Hepatocyte (in vitro differentiated cells): ENCODE data around the gene LRP1B. TPM values are rescaled to one million over a fixed set of nuclear protein-coding genes. Genes with fewer than 3 reads are reported as not detected.

Experiments
- DNase-seq: peaks from one replicate; pipeline ENCODE4 v3.0.0-alpha.2; 2016; ENCODE audit warnings: low spot score
- H2AFZ ChIP-seq: fragments of 200-600 bp; sonication (generic); 2 replicates; pipeline ENCODE4 v1.6.0; 2016; ENCODE audit warnings: antibody characterized with exemption, mild to moderate bottlenecking
- H3K27ac ChIP-seq: fragments of 200-600 bp; sonication (generic); 2 replicates; pipeline ENCODE4 v1.5.1; 2016; ENCODE audit warnings: mild to moderate bottlenecking
- H3K27me3 ChIP-seq: fragments of 200-600 bp; sonication (generic); 2 replicates; pipeline ENCODE4 v1.6.1; 2016
- H3K36me3 ChIP-seq: fragments of 200-600 bp; sonication (generic); replicated peaks from 2 replicates; pipeline ENCODE4 v1.5.1; 2016; ENCODE audit warnings: low read depth; ENCODE audit not compliant: insufficient read depth
- H3K4me1 ChIP-seq: fragments of 200-600 bp; sonication (generic); 2 replicates; pipeline ENCODE4 v1.5.1; 2016; ENCODE audit warnings: mild to moderate bottlenecking, moderate library complexity; ENCODE audit not compliant: insufficient read depth
- H3K4me2 ChIP-seq: fragments of 200-600 bp; sonication (generic); 2 replicates; pipeline ENCODE4 v1.6.0; 2016
- H3K4me3 ChIP-seq: fragments of 200-600 bp; sonication (generic); 2 replicates; pipeline ENCODE4 v1.5.1; 2016; ENCODE audit warnings: mild to moderate bottlenecking
- H3K79me2 ChIP-seq: fragments of 200-600 bp; sonication (generic); 2 replicates; pipeline ENCODE4 v1.6.0; 2017; ENCODE audit warnings: mild to moderate bottlenecking
- H3K9me2 ChIP-seq: fragments of 200-600 bp; sonication (generic); replicated peaks from 2 replicates; pipeline ENCODE4 v1.6.0; 2017; ENCODE audit warnings: mild to moderate bottlenecking; ENCODE audit not compliant: insufficient read depth
- H3K9me3 ChIP-seq: fragments of 200-600 bp; sonication (generic); 2 replicates; pipeline ENCODE4 v1.5.1; 2016; ENCODE audit warnings: low read depth, mild to moderate bottlenecking
- H4K20me1 ChIP-seq: fragments of 200-600 bp; sonication (generic); 2 replicates; pipeline ENCODE4 v1.6.0; 2016; ENCODE audit warnings: mild to moderate bottlenecking; ENCODE audit not compliant: insufficient read depth, poor library complexity, severe bottlenecking
- CTCF ChIP-seq: fragments of 200-600 bp; sonication (generic); IDR thresholded peaks from 2 replicates; pipeline ENCODE4 v1.5.1; 2016; ENCODE audit warnings: antibody characterized with exemption, mild to moderate bottlenecking; ENCODE audit not compliant: poor library complexity
- EZH2 ChIP-seq: fragments of 200-600 bp; sonication (generic); IDR thresholded peaks from 2 replicates; pipeline ENCODE4 v1.6.1; 2016; ENCODE audit warnings: antibody characterized with exemption, mild to moderate bottlenecking, borderline replicate concordance
- EZH2phosphoT487 ChIP-seq: fragments of 200-600 bp; sonication (generic); IDR thresholded peaks from one replicate; pipeline ENCODE4 v1.6.1; 2018; ENCODE audit warnings: antibody characterized with exemption, mild to moderate bottlenecking, low read depth, moderate library complexity; ENCODE audit not compliant: unreplicated experiment, severe bottlenecking
- WGBS: methylation state at CpG from one replicate; pipeline ENCODE4 v1.1.6; 2016; ENCODE audit warnings: low lambda C conversion rate; ENCODE audit errors: missing lambda C conversion rate; 5-methylcytosine and 5-hydroxymethylcytosine counted together
- polyA plus RNA-seq: library from polyadenylated mRNA; unstranded; fragments of >200 nt; fragmentation: Nextera tagmentation; extraction: Ambion mirVana; gene quantifications from 2 replicates; pipeline ENCODE4 v1.2.1, GENCODE V29; 2016
- total RNA-seq: library from RNA; depleted of rRNA; stranded (reverse); fragments of >200 nt; gene quantifications from 2 replicates; pipeline ENCODE4 v1.2.3, GENCODE V29; 2014

The LRP1B gene
- total and polyA plus RNA-seq, 2 experiments from 2014 or later, result 0.65 to 2.0 TPM

DNA sequence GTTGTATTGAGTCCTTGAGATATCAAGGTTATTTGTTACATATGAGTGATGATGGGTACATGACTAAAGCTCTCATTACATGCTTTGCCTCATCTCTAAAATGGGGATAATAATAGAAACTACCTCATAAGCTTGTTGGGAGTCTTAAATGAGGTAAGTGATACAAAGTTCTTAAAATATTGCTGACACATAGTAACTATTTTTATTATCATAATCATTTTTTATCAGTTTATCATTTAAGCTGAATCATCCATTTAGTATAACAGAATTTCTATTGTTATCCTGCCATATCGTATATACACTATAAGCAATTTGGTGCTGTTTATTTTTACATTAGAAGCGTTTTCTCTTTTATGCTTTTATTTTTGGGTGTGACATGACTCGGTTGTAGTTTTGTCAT lies 871.1 kb downstream of the LRP1B start:
- no peak for DNase-seq
- Histone ChIP-seq H3K4me1 (no peaks in the 10 kb centered on the region), H2AFZ (no peak overlapping the region), H4K20me1 (no peaks in the 10 kb centered on the region), H3K79me2 (no peaks in the 10 kb centered on the region), H3K9me2 (no peaks in the 10 kb centered on the region), H3K9me3 (no peaks in the 10 kb centered on the region), H3K27ac (no peak overlapping the region), H3K36me3 (no peaks in the 10 kb centered on the region), H3K4me2 (no peak overlapping the region), H3K4me3 (no peak overlapping the region), H3K27me3 (no peaks in the 10 kb centered on the region)
- 97% methylated on average over 3 of the region's 3 CpGs for WGBS
- TF ChIP-seq CTCF, result no peak
- TF ChIP-seq EZH2, result no peak
- no peak for TF ChIP-seq EZH2phosphoT487

GRCh38 chr2:141242008-141242407 lies 888.8 kb downstream of the LRP1B start:
- no peaks in the 10 kb centered on the region for H3K9me3 ChIP-seq
- no peaks in the 10 kb centered on the region for H3K9me2 ChIP-seq
- H3K4me2 ChIP-seq, result no peak overlapping the region
- H4K20me1 ChIP-seq, result no peaks in the 10 kb centered on the region
- no peak overlapping the region for H3K4me3 ChIP-seq
- no peak for DNase-seq
- no peak overlapping the region for H3K27ac ChIP-seq
- H3K79me2 ChIP-seq, result no peaks in the 10 kb centered on the region
- H3K4me1 ChIP-seq, result no peaks in the 10 kb centered on the region
- no peak overlapping the region for H2AFZ ChIP-seq
- WGBS, result 88% methylated on average over 1 of the region's 1 CpG
- no peaks in the 10 kb centered on the region for H3K36me3 ChIP-seq
- TF ChIP-seq EZH2, result no peak
- no peak for TF ChIP-seq CTCF
- no peak for TF ChIP-seq EZH2phosphoT487
- no peaks in the 10 kb centered on the region for H3K27me3 ChIP-seq

DNA sequence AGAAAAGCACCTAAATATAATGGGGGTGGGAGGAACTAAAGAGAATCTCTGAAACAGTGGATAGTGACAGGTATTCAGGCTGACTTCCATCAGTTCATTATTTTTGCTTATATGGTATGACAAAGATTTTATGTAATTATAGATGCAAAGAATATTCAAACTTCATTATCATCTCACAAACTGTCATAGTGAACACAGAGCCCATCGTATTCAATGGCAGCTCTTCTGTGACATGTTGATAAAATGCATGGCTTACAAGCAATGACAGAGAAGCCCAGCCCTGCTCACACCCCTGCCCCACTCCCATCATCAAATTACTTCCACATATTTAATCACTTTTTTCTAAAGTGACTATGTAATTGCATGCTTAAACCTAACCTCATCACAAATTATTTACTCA lies 904.3 kb downstream of the LRP1B start:
- no peaks in the 10 kb centered on the region for H3K27me3 ChIP-seq
- no peak for DNase-seq
- TF ChIP-seq CTCF, result no peak
- H3K79me2 ChIP-seq, result no peaks in the 10 kb centered on the region
- no peak overlapping the region for H3K4me2 ChIP-seq
- no peaks in the 10 kb centered on the region for H3K9me2 ChIP-seq
- WGBS, result 78% methylated on average over 1 of the region's 1 CpG
- no peaks in the 10 kb centered on the region for H3K36me3 ChIP-seq
- no peaks in the 10 kb centered on the region for H4K20me1 ChIP-seq
- no peak overlapping the region for H3K4me3 ChIP-seq
- no peak overlapping the region for H3K27ac ChIP-seq
- H3K9me3 ChIP-seq, result no peaks in the 10 kb centered on the region
- H3K4me1 ChIP-seq, result no peaks in the 10 kb centered on the region
- no peak overlapping the region for H2AFZ ChIP-seq

- WGBS, result 78% methylated on average over 2 of the region's 2 CpGs
- TF ChIP-seq EZH2 (no peak), EZH2phosphoT487 (no peak), CTCF (no peak)
Measured at GRCh38 chr2:141207036-141207385, 923.8 kb downstream of the LRP1B start.

More at GRCh38 chr2:141207036-141207385, 923.8 kb downstream of the LRP1B start:
- no peaks in the 10 kb centered on the region for H3K4me1 ChIP-seq
- no peak for DNase-seq
- no peak overlapping the region for H3K27ac ChIP-seq
- H3K79me2 ChIP-seq, result no peaks in the 10 kb centered on the region
- H3K4me3 ChIP-seq, result no peak overlapping the region
- no peaks in the 10 kb centered on the region for H3K36me3 ChIP-seq
- H3K4me2 ChIP-seq, result no peak overlapping the region
- H2AFZ ChIP-seq, result no peak overlapping the region
- no peaks in the 10 kb centered on the region for H4K20me1 ChIP-seq
- no peaks in the 10 kb centered on the region for H3K9me3 ChIP-seq
- H3K27me3 ChIP-seq, result no peaks in the 10 kb centered on the region
- no peaks in the 10 kb centered on the region for H3K9me2 ChIP-seq
